ENCODE data around the gene CDH23. TPM values are rescaled to one million over a fixed set of nuclear protein-coding genes. Genes with fewer than 3 reads are reported as not detected.

The CDH23 gene
- total RNA-seq, 1 donor from 2014 or later, result 0.29 TPM

DNA sequence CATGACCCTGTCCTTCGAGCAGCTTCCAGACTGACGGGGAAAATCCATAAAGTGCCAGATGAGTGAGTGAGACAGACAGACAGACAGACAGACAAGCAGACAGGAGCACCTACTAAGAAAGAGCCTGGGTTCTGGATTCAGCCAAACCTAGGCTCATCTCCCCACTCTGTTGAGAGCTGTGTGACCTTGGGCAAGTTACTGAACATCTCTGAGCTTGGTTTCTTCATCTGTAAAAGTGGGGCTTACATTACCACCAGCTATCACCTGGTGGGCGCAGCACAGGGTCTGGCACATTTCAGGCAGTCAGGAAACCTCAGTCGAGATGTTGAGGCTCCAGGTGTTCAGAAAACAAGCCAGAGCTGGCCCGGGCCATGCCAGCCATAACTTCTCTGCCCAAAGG, 285.3 kb downstream of the CDH23 start:
- Mint-ChIP-seq H3K27ac (no peak overlapping the region), H3K36me3 (ENCODE audit: low read depth) (no peaks in the 10 kb centered on the region), H3K4me1 (peaks cover 4% of the 10 kb centered on the region), H3K4me3 (no peak overlapping the region), H3K27me3 (peaks cover 6% of the 10 kb centered on the region), H3K9me3 (no peaks in the 10 kb centered on the region)
- ChIA-PET POLR2A (no interaction called here), CTCF (no interaction called here)
- DNase-seq (no peak), ATAC-seq (ENCODE audit: low read depth) (no peak)
- intact Hi-C loops (cut with micrococcal nuclease), result no loop called here
- TF ChIP-seq, protein P1, sequence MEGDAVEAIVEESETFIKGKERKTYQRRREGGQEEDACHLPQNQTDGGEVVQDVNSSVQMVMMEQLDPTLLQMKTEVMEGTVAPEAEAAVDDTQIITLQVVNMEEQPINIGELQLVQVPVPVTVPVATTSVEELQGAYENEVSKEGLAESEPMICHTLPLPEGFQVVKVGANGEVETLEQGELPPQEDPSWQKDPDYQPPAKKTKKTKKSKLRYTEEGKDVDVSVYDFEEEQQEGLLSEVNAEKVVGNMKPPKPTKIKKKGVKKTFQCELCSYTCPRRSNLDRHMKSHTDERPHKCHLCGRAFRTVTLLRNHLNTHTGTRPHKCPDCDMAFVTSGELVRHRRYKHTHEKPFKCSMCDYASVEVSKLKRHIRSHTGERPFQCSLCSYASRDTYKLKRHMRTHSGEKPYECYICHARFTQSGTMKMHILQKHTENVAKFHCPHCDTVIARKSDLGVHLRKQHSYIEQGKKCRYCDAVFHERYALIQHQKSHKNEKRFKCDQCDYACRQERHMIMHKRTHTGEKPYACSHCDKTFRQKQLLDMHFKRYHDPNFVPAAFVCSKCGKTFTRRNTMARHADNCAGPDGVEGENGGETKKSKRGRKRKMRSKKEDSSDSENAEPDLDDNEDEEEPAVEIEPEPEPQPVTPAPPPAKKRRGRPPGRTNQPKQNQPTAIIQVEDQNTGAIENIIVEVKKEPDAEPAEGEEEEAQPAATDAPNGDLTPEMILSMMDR (IDR thresholded peaks at IDR 0.05), result no peak

DNA sequence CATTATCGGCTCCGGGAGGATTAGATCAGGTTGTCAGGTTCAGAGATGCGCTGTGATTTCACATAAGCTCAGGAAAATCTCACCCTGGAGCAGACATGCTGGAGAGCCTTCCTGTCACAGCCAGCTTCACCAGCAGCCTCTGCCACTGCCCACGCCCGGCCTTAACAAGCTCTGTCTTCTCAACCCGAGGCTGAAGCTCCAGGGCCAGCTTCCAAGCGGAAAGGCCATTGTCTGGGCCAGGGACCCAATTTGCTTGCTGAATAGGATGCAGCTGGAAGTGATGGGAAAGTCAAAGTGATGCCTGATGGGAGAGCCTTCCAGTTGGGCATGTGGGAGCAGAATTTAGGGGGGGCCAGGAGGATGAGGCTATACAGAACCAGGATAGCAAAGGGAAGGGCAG, 286.6 kb downstream of the CDH23 start:
- H3K9me3 Mint-ChIP-seq, result peaks cover 3% of the 10 kb centered on the region
- TF ChIP-seq, protein P1 (IDR thresholded peaks at IDR 0.05), result no peak
- H3K4me1 Mint-ChIP-seq, result peaks cover 4% of the 10 kb centered on the region
- DNase-seq, result no peak
- ChIA-PET CTCF (no interaction called here), POLR2A (no interaction called here)
- no peak overlapping the region for H3K4me3 Mint-ChIP-seq
- no peak overlapping the region for H3K27ac Mint-ChIP-seq
- no peaks in the 10 kb centered on the region for H3K36me3 Mint-ChIP-seq (ENCODE audit: low read depth)
- H3K27me3 Mint-ChIP-seq, result peaks cover 3% of the 10 kb centered on the region
- ATAC-seq (ENCODE audit: low read depth), result no peak
- intact Hi-C loops (cut with micrococcal nuclease), result no loop called here

DNA sequence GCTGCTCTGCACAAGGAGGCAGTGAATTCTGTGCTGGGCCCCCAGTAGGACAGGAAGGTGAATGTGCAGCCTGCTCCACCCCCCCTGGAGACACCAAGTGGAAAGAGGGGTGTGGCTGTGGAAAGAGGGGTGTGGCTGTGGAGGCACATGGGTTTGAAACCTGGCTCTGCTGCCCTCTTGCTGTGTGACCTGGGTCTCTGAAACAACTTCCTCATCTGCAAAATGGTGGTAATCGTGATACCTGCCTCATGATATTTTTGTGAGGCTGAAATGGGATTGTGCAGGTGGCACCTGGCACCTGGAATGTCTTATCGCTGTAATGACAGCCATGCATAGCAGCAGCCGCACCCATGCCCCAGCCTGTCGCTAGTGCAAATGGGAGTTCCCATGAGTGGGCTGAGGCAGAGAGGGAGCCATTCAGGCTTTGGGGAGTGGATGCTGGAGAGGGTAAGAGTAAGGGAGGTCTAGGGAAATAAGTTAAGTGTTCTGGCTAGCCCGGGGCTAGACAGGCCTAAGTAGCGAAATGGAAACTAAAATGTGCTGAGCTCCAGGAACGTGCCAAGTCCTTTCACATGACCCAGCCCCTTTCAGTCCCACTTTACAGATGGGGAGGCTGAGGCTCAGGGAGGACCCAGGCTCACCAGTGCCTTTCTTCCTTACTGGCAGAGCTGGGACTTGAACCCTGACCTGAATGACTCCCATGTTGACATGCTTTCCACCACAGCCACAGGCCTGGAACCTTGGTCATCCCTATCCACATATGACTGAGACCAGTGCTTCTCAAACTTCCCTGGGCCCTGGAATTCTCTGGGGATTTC, 287.8 kb downstream of the CDH23 start:
- CTCF ChIA-PET, result no interaction called here
- DNase-seq (no peak), ATAC-seq (ENCODE audit: low read depth) (peak; percentile 52)

DNA sequence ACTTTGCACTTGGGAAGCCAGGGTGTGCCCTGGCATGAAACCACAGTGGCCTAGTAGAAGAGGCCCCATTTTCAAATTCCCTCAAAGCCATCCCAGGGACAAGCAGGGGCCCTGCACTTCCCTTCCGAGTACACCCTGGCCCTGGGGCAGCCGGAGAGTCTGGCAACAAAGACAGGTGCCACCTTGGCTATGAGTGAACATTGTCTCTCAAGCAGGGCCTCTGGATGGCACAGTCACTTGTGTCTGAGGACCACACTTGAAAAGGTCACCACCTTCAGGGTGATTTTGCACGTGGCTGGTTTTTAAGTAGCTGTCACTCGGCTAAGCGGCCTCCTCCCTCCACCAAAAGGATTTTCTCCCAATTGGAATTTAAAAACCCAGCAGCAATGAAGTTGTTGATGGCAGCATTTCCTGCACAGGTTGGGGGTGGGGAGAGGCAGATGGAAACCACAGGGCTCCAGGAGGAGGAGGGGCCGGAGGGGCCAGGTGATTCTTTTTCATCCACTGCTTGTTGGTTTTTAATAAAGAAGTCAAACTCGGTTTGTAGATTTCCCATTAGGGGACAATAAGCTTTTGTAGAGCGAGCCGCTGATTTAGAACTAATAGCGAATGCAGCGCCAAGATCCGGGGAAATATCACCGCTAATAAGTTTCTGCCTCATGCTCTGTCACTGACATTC, 289.0 kb downstream of the CDH23 start:
- Mint-ChIP-seq H3K27ac (no peak overlapping the region), H3K36me3 (ENCODE audit: low read depth) (no peaks in the 10 kb centered on the region), H3K9me3 (peaks cover 3% of the 10 kb centered on the region), H3K4me1 (peaks cover 4% of the 10 kb centered on the region), H3K27me3 (no peaks in the 10 kb centered on the region), H3K4me3 (no peak overlapping the region)
- TF ChIP-seq, protein P1 (IDR thresholded peaks at IDR 0.05), result no peak
- ATAC-seq (ENCODE audit: low read depth), result no peak
- POLR2A ChIA-PET, result no interaction called here
- CTCF ChIA-PET, result no interaction called here
- intact Hi-C loops (cut with micrococcal nuclease), result no loop called here
- no peak for DNase-seq

More for the DNA sequence above, 287.8 kb downstream of the CDH23 start:
- H3K9me3 Mint-ChIP-seq, result peaks cover 3% of the 10 kb centered on the region
- intact Hi-C loops (cut with micrococcal nuclease), result no loop called here
- H3K4me3 Mint-ChIP-seq, result no peak overlapping the region
- POLR2A ChIA-PET, result no interaction called here
- no peaks in the 10 kb centered on the region for H3K36me3 Mint-ChIP-seq (ENCODE audit: low read depth)
- H3K4me1 Mint-ChIP-seq, result peaks cover 4% of the 10 kb centered on the region
- peaks cover 3% of the 10 kb centered on the region for H3K27me3 Mint-ChIP-seq
- H3K27ac Mint-ChIP-seq, result no peak overlapping the region
- TF ChIP-seq, protein P1 (IDR thresholded peaks at IDR 0.05), result no peak

DNA sequence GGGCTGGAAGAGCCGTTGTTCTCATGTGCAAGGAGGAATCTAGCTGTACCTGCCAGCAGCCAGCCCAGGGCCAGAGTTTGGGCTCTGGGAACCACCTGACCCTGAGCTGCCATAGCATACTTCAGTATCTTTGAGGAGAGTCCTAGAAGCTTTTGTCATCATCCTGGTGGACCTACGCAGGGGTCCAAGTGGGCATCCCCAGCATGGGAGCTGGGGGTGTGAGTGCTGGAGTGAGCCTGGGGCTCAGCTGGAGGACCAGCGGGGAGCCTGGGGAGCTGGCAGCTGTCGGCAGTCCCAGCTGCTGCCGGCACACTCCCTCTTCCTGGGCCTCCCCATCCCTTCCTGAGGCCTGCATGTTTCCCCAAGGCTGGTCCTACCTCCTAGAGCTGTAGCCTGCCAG, 290.4 kb downstream of the CDH23 start:
- H3K4me1 Mint-ChIP-seq, result peaks cover 4% of the 10 kb centered on the region
- TF ChIP-seq, protein P1 (IDR thresholded peaks at IDR 0.05), result no peak
- H3K27me3 Mint-ChIP-seq, result no peaks in the 10 kb centered on the region
- no peak overlapping the region for H3K4me3 Mint-ChIP-seq
- intact Hi-C loops (cut with micrococcal nuclease), result no loop called here
- DNase-seq, result no peak
- no peaks in the 10 kb centered on the region for H3K36me3 Mint-ChIP-seq (ENCODE audit: low read depth)
- peaks cover 6% of the 10 kb centered on the region for H3K9me3 Mint-ChIP-seq
- CTCF ChIA-PET, result interaction anchor here (0.8 kb wide), 1 partner anchor 21 kb away, joined by 3 read pairs; no protein-coding TSS in a partner anchor
- ATAC-seq (ENCODE audit: low read depth), result no peak
- POLR2A ChIA-PET, result interaction anchor here (0.5 kb wide), 1 partner anchor 472 kb away, joined by 5 read pairs; no protein-coding TSS in a partner anchor
- peak overlapping the region; percentile 6 for H3K27ac Mint-ChIP-seq

Measured in activated B cell treated with CpG ODN at 0.5 μM for 24 hours (primary cell).